Activated naive CD4-positive, alpha-beta T cell treated with anti-CD3 and anti-CD28 coated beads, Interleukin-2, amount 50 U/mL, for 16 hours (primary cell): ENCODE measurements around the gene NPR1.

Source experiments
- DNase-seq: peaks from one replicate; pipeline ENCODE4 v3.0.0-alpha.2; 2020

Gene NPR1

DNA sequence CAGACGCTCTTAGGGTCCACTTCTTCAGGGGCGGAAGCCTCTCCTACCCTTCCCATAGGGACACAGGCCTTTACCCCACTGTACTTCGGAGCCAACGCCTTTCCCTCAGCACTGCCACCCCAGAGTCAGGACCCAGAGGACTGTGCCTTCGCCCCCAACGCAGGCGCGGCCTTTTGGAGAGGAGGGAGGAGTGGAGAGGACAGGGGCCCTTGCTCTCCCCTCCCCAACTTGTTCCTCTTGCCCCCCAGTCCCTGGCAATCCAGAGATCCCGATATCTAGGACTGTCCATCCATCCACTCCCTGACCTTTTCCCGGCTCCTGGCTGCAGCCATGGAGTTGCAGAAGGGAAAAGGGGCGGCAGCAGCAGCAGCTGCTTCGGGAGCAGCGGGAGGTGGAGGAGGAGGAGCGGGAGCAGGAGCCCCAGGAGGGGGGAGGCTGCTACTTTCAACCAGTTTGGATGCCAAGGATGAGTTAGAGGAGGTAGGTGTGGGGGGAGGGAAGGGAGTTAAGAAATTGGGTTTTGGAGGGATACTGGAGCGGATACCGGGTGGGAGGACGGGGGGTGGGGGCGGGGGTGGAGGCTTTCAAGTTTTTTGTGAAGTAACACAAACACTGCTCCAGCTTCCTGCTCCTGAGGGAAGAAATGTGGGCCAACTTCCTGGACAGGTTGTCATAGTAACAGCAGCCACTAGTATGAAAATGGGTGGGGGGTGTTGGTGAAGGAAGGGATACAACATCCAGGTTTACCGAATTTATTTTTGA is 50.0 kb downstream of the NPR1 start:
- DNase-seq: peak; percentile 46

DNA sequence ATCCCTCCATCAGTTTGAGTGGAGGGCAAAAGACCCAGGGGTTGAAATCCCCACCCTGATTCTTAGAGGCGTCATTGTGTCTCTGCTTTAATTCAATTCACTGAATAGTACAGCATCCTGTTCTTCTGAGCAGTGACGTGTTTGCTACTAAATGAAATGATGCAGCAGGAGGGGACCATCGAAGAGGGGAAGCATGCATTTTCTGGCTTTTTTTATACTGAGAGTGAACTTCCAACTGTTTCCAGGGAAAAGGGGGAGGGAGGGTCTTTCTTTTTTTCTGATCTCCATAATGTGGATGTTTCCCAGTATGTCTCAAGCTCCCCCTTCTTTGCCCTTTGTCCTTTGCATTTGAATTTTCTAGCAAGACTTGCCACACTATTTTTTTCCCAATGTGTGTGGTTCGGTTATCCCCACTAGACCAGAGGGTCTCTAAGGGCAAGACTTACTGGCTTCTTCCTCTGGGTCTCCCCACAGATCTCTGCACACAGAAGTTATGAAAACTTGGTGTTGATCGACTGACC is 52.0 kb downstream of the NPR1 start:
- DNase-seq: no peak

DNA sequence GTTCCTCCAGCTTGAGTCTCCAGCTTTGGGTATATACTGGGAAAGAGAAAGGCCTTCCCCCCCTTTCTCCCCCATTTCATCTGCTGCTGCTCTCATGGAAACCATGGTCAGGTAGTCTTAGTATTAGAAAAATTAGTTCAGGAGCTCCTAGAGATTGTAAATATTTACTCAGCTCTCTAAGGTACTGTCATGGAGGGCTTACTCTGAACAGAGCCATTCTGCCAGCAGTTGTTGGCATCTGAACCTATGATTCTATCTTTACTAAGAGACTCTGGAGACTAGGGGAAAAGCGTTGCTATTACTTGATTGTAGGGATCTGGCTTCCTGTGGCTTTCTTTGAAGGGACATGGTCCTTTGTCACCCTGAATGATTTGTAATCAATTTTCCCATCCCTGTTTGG is 55.5 kb downstream of the NPR1 start:
- DNase-seq: no peak

DNA sequence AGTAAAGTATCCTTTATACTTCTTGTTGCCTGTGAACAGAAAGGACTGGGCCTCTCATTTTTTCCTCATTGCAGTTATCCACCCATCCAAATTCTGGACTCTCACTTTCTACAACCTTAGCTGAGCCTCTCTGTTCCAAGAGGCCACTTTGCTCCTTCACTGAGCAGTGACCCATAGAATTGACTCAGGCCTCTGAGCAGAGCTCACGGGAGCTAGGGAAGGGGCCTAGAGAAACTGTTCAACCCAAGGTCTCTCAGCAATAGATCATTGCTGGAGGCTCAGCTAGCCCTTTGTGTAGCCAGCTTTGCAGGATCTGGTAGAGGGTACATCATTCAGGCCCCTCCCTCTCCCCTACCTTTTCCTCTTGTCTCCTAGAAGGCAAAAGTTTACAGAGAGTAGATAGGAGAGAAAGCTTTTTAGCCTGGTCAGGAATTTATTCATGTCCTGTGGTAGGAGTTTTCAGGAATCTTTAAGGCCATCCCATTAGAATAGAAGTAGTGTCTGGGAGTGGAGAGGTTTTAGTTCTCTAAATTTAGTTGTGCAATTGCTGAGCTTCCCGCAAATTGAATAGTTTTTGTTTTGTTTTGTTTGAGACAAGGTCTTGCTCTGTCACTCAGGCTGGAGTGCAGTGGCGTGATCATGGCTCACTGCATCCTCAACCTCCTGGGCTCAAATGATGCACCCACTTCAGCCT is 56.1 kb downstream of the NPR1 start:
- DNase-seq: no peak

DNA sequence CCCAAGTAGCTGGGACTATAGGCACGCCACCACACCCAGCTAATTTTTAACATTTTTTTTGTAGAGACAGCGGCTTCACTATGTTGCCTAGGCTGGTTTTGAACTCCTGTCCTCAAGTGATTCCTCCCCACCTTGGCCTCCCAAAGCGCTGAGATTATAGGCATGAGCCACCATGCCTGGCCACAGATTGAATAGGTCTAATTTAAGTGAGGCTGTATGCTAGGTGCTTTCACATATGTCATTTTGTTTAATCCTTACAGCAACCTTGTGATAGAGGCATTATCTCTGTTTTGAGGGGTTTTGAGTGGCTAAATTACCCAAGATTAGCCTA is 56.6 kb downstream of the NPR1 start:
- no peak for DNase-seq

DNA sequence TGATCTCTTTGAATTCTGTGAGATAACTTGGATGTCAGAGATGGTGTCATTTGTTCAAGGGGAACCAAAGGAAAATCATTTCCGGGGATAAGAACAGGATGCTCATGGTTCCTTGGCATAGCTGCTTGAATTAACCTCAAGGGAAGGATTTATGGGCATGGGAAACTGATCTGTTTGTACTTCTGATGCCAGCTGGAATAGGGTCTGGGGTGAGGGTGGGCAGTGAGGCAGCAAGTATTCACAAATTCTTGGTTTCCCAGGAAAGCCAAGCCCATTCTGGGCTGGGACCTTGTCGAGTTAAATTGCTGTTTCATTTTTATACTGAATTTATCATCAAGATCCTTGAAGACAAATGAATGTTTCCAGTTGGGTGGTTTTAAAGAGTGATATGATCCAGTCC is 63.5 kb downstream of the NPR1 start:
- DNase-seq: no peak

DNA sequence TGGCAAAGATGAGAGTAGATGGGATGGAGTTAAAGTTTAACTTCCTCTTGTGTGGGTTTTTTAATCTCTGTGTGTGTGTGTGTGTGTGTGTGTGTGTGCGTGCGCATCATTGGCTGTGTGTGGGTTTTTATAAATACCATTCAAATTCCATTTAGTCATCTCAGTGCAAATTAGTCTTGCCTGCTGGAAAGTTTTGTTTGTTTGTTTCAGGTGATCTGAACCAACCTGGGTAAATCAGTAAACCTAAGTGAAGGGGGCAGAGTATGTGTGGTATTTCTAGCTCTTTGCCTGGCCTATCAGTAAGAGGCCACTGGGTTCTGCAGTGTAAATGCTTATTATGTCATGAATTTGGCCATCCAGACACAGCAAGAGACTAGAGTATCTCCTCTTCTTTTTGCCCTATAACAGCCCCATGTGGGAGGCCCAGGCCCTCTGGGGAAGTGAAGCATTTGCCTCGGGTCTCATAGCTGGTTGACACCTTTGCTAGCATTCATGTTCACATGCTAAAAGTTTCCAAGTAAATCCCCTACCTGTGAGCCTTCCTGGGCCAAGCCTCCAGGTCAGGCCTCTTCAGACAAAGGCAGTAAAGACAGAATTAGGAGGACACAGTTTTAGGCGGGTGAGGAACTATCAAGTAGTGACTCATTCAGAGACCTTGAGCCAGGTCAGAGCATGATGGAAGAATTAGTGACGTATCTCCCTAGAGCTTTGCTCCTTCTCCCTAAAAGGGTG is 64.1 kb downstream of the NPR1 start:
- no peak for DNase-seq
